A673 (cell line): ENCODE data around the gene PTK6. TPM values are rescaled to one million over a fixed set of nuclear protein-coding genes. Genes with fewer than 3 reads are reported as not detected.

ENCODE experiments used
- BruUV-seq: library from RNA; stranded (reverse); fragments of 400-500 nt; replicated peaks from 2 replicates; lab custom pipeline; 2021; lab: Mats Ljungman, UMichigan
- CTCF ChIA-PET: fragments of 300-600 bp; sonication (Branson Sonifier 250); formaldehyde crosslinking; loops from one replicate; lab custom pipeline; 2022; ENCODE audit warnings: antibody characterized with exemption; lab: Charles Lee
- POLR2A ChIA-PET: fragments of 300-600 bp; sonication (Branson Sonifier 250); formaldehyde crosslinking; loops from one replicate; lab custom pipeline; 2022; ENCODE audit warnings: antibody characterized with exemption; ENCODE audit not compliant: low non-redundant PET; lab: Charles Lee
- DNase-seq: peaks from one replicate; pipeline ENCODE4 v3.0.0-alpha.2; 2015; ENCODE audit warnings: low spot score
- H3K27ac ChIP-seq: fragments of 200-600 bp; sonication (generic); 2 replicates; pipeline ENCODE4 v1.5.1; 2016; ENCODE audit warnings: mixed run types, low read depth, mild to moderate bottlenecking, mixed read lengths, antibody characterized with exemption, low read length; ENCODE audit not compliant: poor library complexity, severe bottlenecking
- H3K27me3 ChIP-seq: fragments of 200-600 bp; sonication (generic); replicated peaks from 2 replicates; pipeline ENCODE4 v1.6.1; 2017; ENCODE audit warnings: mixed run types, low read depth, mild to moderate bottlenecking, mixed read lengths, antibody characterized with exemption, low read length; ENCODE audit not compliant: insufficient read depth, poor library complexity
- H3K36me3 ChIP-seq: fragments of 200-600 bp; sonication (generic); 2 replicates; pipeline ENCODE4 v1.6.1; 2016; ENCODE audit warnings: mixed run types, mild to moderate bottlenecking, mixed read lengths, antibody characterized with exemption, low read length; ENCODE audit not compliant: insufficient read depth, poor library complexity, severe bottlenecking
- H3K4me1 ChIP-seq: fragments of 200-600 bp; sonication (generic); 2 replicates; pipeline ENCODE4 v1.6.1; 2017; ENCODE audit warnings: mixed run types, mild to moderate bottlenecking, mixed read lengths, antibody characterized with exemption, low read length; ENCODE audit not compliant: insufficient read depth, poor library complexity, severe bottlenecking
- H3K4me3 ChIP-seq: fragments of 200-600 bp; sonication (generic); 2 replicates; pipeline ENCODE4 v1.5.1; 2016; ENCODE audit warnings: low read depth, mixed run types, mild to moderate bottlenecking, mixed read lengths, low read length; ENCODE audit not compliant: poor library complexity, severe bottlenecking
- H3K9me3 ChIP-seq: fragments of 200-600 bp; sonication (generic); 2 replicates; pipeline ENCODE4 v1.6.1; 2016; ENCODE audit warnings: mixed run types, low read depth, mild to moderate bottlenecking, mixed read lengths, antibody characterized with exemption, low read length; ENCODE audit not compliant: poor library complexity, severe bottlenecking
- CTCF ChIP-seq: fragments of 300-800, 200-600 bp; sonication (generic); conservative IDR thresholded peaks from 2 replicates; pipeline ENCODE4 v1.5.1; 2017; ENCODE audit warnings: low read depth, mild to moderate bottlenecking, antibody characterized with exemption, low read length, moderate library complexity, mixed read lengths
- EZH2 ChIP-seq: fragments of 200-600 bp; sonication (generic); IDR thresholded peaks from 2 replicates; pipeline ENCODE4 v1.6.1; 2017; ENCODE audit warnings: borderline replicate concordance, low read depth, mild to moderate bottlenecking, mixed read lengths, antibody characterized with exemption, low read length; ENCODE audit not compliant: poor library complexity, severe bottlenecking
- intact Hi-C: fragments of 100-400 bp; cut with micrococcal nuclease; formaldehyde crosslinking; loops from one replicate; pipeline ENCODE4 v1.10.0; 2022; ENCODE audit not compliant: unreplicated experiment
- total RNA-seq: library from RNA; stranded (reverse); gene quantifications from 2 replicates; pipeline ENCODE4 v1.2.3, GENCODE V29; 2021

The PTK6 gene
- total RNA-seq, 1 experiment from 2014 or later = not detected

GRCh38 chr20:63537525-63538203, 488 bp upstream of the PTK6 start:
- POLR2A ChIA-PET = no interaction called here
- no peaks in the 10 kb centered on the region for H3K27me3 ChIP-seq
- CTCF ChIA-PET = interaction anchor here (0.9 to 1.0 kb wide), 2 partner anchors 36 to 436 kb away, joined by 3 to 6 read pairs; partner anchors contain the start of gene HELZ2
- no peaks in the 10 kb centered on the region for H3K9me3 ChIP-seq
- peaks cover 5% of the 10 kb centered on the region for H3K4me1 ChIP-seq
- H3K4me3 ChIP-seq = peak overlapping the region; percentile 18
- intact Hi-C loops = loop anchor here (5.0 kb wide), 3 partner anchors 250 to 585 kb away; partner anchors contain the start of gene SAMD10
- H3K36me3 ChIP-seq = no peaks in the 10 kb centered on the region
- DNase-seq = peak; percentile 85
- BruUV-seq = no TSS peak
- H3K27ac ChIP-seq = no peak overlapping the region
- no peak for TF ChIP-seq EZH2
- peak; percentile 93 for TF ChIP-seq CTCF

- H3K36me3 ChIP-seq = no peaks in the 10 kb centered on the region
- no peaks in the 10 kb centered on the region for H3K27me3 ChIP-seq
- H3K4me3 ChIP-seq = no peak overlapping the region
- BruUV-seq = no TSS peak
- peaks cover 5% of the 10 kb centered on the region for H3K4me1 ChIP-seq
- no peaks in the 10 kb centered on the region for H3K9me3 ChIP-seq
- intact Hi-C loops = loop anchor here (5.0 kb wide), 3 partner anchors 251 to 586 kb away; partner anchors contain the start of gene SAMD10
- TF ChIP-seq EZH2 = no peak
- no peak for TF ChIP-seq CTCF
- ChIA-PET CTCF (interaction anchor here (0.6 kb wide), 1 partner anchor 134 kb away, joined by 3 read pairs; no protein-coding TSS in a partner anchor), POLR2A (no interaction called here)
- H3K27ac ChIP-seq = no peak overlapping the region
- peak; percentile 52 for DNase-seq
These were observed 767 bp downstream of the PTK6 start for GRCh38 chr20:63536241-63536977.

GRCh38 chr20:63534831-63535651, 2.1 kb downstream of the PTK6 start:
- DNase-seq = peak; percentile 36

More at GRCh38 chr20:63534831-63535651, 2.1 kb downstream of the PTK6 start:
- Histone ChIP-seq H3K4me3 (no peak overlapping the region), H3K27ac (no peak overlapping the region), H3K36me3 (no peaks in the 10 kb centered on the region), H3K27me3 (no peaks in the 10 kb centered on the region), H3K4me1 (peaks cover 5% of the 10 kb centered on the region), H3K9me3 (no peaks in the 10 kb centered on the region)
- ChIA-PET POLR2A (no interaction called here), CTCF (no interaction called here)
- intact Hi-C loops = loop anchor here (5.0 kb wide), 3 partner anchors 252 to 587 kb away; partner anchors contain the start of gene SAMD10
- BruUV-seq = no TSS peak
- TF ChIP-seq EZH2 (no peak), CTCF (no peak)
